DMS53 (cell line): Measurements from ENCODE around the gene PPP1R15A.
"Not testable (repeated sequence)": the region's sequence is repeated elsewhere in the genome, so short reads cannot be mapped to it uniquely, and the experiment has no call there.

Experiments
- DNase-seq: peaks from one replicate; lab custom pipeline; 2025; lab: John Stamatoyannopoulos, UW

The PPP1R15A gene

DNA sequence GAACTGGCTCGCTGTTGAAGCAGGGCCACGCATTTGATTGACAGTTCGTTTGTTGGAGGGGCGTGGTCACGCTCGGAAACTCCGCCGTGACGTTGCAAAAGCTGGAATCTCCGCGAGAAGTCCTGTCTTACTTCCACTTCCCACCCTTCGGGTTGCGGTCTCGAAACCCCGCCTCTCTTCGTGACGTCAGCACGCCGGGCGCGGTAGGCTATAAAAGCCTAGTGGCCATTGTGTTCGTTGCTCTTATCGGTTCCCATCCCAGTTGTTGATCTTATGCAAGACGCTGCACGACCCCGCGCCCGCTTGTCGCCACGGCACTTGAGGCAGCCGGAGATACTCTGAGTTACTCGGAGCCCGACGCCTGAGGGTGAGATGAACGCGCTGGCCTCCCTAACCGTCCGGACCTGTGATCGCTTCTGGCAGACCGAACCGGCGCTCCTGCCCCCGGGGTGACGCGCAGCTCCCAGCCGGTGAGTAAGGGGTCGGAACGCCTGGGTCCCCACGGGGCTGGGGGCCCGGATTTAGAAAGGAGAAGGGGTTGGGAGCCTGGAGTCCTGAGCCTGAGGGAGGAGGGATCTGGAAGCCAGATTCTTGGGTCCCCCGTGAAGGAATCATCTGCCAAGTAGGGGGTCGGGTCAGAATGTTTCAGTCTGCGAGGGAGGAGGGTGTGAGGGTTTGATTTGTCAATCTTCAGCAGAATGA, at the start of gene PPP1R15A:
PPP1R15A (plus strand) TSS at position 240 of the 702 bp plus-strand sequence. CDS start 813 bp downstream, outside the sequence.
- peak; percentile 99 for DNase-seq

DNA sequence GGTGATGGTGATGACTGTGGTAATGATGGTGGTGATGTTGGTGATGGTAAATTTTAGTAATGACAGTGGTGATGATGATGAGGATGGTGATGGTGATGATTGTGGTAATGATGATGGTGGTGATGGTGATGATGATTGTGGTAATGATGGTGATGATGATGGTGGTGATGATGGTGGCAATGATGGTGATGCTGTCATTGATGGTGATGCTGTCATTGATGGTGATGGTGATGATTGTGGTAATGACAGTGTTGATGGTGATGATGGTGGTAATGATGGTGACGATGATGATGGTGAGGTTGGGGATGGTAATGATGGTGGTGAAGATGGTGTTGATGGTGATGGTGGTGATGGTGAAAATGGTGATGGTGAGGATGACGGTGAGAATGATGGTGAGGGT, 49.7 kb upstream of the PPP1R15A start:
- DNase-seq, result no peak

DNA sequence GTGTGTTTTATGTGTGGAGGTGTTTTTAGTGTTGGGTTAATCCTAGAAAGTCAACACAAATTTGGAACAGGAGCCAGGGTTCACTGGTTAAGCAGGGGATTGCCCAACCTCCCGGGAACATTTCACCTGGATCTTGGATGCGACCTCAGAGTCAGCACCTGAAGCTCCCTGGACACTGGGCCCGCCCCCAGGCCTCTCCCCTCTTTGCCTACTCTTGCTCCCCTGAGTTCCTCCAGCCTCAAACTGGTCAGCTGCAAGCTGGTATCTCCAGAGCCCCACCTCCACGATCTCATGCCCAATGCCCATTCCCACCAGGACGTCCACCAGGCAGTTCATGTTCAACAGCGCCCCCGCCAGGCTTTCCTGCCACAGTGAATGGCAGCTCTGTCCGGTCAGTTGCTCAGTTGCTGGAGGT, 45.6 kb upstream of the PPP1R15A start:
- peak; percentile 75 for DNase-seq

DNA sequence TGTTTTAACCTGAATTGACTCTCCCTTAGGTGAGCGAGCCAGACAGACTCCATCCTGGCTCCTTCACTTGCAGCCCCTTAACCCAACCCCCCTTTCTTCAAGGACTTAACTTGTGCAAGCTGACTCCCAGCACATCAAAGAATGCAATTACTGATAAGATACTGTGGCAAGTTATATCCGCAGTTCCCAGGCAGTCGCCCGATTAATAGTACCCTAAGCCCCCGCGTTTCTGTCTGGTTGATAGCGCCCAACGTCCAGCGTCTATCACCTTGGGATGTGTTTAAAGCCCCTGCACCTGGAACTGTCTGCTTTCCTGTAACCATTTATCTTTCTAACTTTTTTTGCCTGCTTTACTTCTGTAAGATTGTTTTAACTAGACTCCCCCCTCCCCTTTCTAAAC, 42.1 kb upstream of the PPP1R15A start:
- no peak for DNase-seq

DNA sequence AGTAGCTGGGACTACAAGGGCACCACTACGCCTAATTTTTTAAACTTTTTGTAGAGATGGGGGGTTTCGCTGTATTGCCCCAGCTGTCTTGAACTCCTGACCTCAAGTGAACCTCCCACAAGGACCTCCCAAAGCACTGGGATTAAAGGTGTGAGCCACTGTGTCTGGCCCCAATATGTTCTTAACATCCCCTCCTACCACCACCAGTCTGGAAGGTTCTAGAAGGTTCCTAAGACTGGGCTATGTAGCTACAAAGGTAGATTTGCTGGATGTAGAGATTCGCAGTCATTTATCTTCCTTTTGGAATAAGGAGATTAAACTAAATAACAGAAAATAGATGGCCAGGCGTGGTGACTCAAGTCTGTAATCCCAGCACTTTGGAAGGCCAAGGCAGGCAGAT, 41.3 kb upstream of the PPP1R15A start:
- DNase-seq, result no peak

DNA sequence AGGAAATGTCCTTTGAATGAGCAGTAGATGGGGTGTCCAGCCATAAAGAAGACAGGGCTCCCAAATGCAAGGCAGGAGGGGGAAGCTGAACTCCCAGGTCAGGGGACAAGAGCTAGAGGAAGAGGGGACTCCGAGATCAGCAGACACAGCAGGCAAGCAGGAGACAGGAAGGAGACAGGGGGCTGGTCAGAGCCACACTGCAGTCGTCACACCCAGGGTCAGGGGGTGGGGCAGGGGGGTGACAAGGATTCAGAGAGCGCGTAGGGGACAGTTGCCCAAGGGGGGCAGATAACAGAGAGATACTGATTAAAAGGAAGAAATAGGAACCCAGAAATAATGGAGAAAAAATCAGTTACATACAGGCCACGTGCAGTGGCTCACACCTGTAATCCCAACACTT, 39.2 kb upstream of the PPP1R15A start:
- no peak for DNase-seq

DNA sequence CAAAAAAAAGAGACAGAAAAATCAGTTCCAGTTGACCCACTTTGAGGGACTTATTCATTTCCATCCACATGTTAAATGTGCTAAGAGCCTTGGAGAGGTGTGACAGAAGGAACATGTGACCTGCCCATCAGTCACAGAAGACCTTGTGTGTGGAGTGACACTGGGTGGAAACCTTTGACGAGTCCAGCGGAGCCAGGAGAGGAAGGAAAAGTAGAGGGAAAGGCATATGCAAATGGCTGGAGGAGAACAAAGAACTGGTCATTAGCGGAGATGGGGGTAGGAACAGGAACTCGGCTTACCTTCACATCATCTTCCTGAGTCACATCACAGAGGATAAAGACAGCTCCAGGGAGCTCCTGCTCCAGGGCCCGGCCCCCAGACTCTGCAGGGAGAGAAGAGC, 38.2 kb upstream of the PPP1R15A start:
- peak; percentile 33 for DNase-seq

DNA sequence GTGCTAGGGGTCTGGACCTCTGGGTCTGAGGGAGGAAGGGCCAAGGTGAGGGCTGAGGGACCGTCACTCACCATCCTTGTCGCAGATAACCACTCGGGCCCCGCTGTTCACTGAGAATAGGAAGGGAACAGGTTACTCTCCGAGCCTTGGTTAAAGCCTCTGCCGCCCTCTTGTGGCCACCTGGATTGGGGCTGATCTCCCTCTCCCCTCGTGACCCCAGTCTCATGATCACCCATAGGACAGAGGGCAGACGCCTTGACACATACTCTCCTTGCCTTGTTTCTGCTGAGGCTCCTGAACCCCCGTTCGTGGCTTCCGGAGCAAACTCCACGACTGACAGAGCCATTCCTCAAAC, 36.5 kb upstream of the PPP1R15A start:
- DNase-seq, result peak; percentile 96

DNA sequence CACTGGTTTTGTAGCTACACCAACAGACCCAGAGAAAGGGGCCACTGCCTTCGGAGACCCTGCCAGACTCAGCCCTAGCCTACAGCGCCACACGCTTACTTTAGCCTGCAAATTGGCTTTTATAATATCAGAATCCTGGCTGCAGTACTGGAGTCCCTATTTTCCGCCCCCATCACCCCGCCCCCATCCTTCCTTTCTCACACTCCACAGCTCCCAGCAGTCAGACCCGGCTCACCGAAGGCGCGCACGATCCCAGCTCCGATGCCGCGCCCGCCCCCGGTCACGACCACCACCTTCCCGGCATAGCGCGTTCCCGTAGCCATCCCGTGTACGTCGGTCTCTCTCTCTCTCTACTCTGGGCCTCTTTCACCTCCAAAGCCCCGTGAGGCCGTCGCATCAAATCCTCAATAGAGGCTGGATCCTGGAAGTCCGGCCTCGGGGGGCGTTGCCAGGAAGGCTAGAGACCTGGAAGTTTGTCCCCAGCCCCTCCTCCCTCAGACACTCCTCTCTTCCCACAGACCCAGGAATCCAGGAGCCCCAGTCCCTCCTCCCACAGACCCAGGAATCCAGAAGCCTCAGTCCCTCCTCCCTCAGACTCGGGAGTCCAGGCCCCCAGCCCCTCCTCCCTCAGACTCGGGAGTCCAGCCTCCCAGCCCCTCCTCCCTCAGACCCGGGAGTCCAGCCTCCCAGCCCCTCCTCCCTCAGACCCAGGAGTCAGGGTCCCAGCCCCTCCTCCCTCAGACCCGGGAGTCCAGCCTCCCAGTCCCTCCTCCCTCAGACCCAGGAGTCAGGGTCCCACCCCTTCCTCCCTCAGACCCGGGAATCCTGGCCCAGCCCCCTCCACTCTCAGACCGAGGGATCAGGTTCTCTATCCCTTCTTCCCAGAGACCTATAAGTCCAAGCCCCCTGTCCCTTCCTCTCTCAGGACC, 35.9 kb upstream of the PPP1R15A start, which contains the start of gene HSD17B14:
HSD17B14 (minus strand) TSS at position 403 of the 929 bp plus-strand sequence; CDS start at position 323, 80 bp downstream.
- DNase-seq, result peak; percentile 79

DNA sequence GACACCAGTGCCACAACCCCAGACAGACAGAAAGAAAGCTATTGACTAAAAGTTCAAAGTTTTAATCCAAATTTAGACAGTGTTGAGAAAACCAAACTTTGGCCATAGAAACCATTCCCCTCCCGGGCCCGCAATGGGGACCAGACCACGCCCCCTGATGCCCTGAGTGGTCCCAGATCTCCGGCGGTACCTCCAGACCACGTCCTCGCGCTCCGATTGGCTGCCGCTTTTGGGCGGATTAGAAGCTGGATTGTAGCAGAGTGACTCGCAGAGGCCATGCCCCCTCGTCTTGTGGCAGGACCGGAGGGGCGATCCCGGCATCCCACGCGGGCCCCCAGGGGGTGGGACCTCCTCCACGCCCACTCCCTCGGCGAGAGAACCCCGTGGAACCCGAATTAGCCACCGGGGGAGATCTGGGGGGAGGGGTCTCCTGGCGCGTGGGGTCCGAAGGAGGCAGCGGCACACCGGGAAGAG, 35.1 kb upstream of the PPP1R15A start:
- peak; percentile 89 for DNase-seq

DNA sequence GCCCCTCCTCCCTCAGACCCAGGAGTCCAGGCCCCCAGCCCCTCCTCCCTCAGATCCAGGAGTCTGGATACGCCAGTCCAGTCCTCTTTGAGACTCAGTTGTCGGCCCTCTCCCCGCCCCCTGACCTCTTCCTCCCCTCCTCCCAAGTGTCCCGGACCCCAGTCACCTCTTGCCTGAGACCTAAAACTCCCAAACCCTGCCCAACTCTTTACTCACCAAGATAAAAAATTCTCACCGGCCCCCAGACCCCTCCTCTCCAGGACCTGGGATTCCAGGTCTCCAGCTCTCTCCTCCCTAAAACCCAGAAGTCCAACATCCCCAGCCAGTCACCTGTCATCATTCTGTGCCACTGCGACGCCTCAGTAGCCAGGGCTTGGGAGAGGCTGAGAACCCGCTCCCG, 34.5 kb upstream of the PPP1R15A start:
- DNase-seq, result no peak

DNA sequence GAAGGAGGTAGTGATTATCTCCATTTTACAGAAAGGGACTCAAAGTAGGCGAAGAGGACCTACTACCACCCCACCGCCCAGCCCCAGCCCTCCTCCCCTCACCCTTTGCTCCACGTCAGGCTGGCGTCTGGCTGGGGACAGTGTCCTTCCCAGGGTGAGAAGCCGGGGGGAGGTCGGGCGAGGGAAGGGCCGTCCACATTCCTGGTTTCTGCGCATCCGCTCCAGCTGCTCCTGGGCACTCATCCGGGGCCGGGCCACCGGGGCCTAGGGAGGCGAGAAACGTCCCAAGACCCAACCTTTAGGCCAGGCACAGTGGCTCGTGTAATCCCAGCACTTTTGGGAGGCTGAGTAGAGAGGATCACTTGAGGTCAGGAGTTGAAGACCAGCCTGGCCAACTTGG, 31.2 kb upstream of the PPP1R15A start:
- DNase-seq, result no peak

DNA sequence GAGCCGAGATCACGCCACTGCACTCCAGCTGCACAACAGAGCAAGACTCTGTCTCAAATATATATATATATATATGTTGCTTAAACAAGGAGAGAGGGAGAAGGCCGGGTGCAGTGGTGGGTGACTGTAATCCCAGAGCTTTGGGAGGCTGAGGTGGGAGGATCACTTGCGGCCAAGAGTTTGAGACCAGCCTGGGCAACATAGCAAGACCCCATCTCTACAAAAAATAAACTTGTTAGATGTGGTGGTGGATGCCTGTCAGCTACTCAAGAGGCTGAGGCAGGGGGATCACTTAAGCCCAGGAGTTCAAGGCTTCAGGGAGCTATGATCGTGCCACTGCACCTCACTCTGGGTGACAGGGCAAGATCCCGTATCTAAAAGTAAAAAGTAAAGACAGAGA, 30.6 kb upstream of the PPP1R15A start:
- no peak for DNase-seq

DNA sequence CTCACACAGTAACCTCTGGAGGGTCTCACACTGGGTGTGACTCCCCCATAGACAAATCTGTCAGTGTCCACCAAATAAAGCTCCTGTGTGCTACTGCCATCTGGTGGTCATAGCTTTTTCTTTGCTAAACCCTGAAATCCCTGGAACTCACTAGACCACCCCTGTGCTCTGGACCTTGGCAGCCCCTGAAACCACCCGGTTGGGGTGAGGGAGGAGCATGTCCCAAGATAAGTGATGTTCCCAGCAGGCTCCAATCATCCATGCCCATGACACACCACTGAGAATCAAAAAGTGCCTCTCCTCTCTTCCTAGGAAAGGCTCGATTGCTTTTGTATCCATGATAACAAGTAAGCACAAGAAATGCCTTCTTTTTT, 29.4 kb upstream of the PPP1R15A start:
- DNase-seq, result peak; percentile 74

DNA sequence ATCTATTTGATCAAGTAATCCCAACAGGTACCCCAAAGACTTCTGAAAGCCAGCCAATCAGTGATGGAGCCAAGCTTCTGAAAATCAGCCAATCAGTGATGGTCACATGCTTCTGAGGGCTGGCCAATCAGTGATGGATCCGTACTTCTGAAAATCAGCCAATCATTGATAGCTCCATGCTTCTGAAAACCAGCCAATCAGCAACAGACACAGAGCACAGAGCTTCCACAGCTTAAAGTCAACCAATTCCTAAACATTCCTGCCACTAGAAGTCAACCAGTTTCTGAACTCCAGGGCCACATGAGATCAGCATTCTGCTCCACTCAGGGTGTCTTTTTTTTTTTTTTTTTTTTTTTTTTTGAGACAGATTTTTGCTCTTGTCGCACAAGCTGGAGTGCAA, 27.7 kb upstream of the PPP1R15A start:
- peak; percentile 79 for DNase-seq

DNA sequence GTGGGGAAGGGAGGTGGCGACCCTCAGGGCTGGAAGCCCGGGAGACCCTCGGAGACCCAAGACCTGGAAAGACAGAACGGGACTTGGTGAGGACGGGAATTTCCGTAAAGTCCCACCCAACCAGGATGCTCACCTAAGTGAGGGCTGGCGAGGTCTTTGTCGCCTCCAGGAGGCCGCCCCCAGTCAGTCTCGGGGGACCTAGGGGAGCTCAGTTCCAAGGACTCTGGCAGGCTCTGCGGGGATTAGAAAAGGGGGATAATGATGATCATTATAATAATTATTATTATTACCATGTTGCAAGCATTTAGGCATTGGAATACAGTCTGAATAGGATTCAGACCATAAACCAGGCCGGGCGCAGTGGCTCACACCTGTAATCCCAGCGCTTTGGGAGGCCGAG, 26.8 kb upstream of the PPP1R15A start:
- DNase-seq, result no peak

DNA sequence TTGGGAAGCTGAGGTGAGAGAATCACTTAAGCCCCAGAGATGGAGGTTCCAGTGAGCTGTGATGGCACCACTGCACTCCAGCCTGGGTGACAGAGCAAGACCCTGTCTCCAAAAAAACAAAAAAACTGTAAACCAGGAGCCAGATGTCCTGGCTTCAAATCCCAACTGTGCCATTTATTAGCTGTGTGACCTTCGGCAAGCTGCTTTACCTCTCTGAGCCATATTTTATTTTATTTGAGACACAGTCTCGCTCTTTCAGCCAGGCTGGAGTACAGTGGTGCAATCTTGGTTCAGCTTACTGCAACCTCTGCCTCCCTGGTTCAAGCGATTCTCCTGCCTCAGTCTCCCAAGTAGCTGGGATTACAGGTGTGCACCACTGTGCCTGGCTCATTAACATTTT, 25.6 kb upstream of the PPP1R15A start:
- DNase-seq, result not testable (repeated sequence)

DNA sequence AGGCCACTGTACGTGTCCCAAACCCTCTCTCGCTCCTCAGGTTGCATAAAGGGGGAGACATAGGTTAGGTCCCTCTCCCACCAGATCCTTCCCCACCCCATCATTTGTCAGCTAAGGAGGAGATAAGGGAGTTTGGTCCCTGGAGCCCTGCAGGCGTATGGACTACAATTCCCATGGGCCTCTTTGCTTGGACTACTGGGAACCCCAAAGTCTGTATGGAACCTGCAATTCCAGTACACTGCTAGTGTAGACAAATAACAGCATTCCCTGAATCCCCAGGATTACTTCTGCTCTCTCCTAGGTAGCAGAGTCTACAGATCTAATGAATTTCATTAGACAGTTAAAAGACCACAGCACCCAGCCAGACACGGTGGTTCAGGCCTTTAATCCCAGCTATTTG, 19.9 kb upstream of the PPP1R15A start:
- no peak for DNase-seq

DNA sequence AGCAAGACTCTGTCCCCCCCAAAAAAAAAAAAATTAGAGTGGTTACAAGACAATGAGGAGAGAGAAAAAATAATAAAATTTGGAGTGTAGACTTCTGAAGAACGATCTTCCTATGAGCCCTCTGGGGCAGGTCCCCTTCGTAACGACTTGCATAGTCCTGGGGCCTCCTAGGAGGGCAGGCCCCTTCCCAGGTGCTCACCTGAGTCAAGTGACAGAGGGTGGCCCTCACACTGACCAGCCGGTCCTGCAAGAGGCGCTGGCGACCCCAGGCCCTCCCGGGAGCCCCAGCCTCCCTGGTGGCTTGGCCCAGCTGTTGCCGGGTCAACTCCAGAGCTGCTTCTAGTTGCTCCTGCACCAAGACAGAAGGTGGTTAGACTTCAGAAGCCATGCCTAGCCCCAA, 18.7 kb upstream of the PPP1R15A start:
- DNase-seq, result no peak

DNA sequence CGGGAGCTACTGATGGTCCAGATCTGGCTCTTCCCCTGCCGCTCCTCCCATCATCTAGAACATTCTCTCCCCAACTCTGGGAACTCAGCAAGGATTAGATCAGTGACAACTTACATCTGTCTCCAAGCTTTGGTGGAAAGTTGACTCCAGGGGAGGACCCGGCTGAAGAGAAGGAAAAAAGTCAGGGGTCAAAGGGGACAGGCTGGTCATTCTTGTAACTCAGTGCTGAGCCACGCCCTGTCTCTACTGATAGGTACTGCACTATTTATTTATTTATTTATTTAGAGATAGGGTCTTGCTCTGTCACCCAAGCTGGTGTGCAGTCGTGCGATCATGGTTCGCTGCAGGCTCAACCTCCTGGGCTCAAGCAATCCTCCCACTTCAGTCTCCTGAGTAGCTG, 18.1 kb upstream of the PPP1R15A start:
- no peak for DNase-seq

DNA sequence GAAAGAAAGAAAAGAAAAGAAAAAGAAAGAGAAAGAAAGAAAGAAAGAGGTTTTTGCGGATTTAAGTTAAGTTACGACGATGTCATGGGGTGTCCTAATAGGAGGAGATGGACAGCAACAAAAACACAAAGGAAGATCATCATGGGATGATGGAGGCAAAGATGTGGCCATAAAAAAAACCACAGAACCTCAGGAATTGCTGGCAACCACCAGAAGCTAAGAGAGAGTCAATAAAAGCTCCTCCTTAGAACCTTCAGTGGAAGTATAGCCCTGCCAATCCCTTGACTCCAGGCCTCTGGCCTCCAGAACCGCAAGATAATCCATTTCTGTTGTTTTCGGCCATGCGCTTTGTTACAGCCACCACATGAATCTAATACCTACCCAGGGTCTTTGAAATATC, 15.3 kb upstream of the PPP1R15A start:
- no peak for DNase-seq

DNA sequence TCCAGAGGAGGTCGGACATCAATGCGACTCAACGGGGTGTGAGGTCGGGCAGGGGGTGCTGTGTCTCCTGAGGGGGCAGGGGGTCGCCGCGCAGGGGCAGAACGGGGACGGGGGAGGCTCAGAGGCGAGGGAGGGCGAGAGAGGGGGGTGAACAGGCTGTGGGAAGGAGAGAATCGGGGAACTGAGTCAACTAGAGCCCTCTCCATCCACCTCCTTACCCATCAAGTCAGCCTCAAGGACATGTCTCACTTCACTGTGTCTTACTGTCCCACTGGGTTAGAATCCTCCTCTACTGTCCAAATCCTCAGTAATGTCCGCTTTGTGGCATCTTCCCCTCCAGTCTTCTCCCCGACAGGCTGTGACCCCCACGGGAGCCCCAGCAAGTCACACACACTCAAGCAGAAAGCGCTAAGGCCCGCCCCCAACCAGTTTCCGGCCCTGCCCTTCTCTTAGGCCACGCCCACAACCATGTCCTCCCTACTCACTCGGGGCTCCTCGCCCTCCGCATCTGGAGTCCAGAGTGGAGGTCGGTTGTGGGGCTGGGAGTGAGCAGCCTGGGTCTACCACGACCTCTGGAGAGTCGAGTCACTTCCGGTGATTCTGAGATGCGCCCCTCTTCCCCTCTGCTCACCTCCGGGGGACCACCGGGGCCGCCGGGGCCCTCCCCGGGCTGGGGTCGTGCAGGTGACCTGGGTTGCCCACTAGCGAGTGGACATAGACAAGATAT, 13.1 kb upstream of the PPP1R15A start:
- peak; percentile 21 for DNase-seq
